SU-DHL-6 (cell line): ENCODE measurements around the gene ITPK1.

Source experiments
- EZH2phosphoT487 ChIP-seq: fragments of 200-600 bp; sonication (generic), shearing (Covaris generic); conservative IDR thresholded peaks from 2 replicates; pipeline ENCODE4 v1.6.1; 2018; ENCODE audit warnings: mild to moderate bottlenecking, antibody characterized with exemption, low read length, moderate library complexity, mixed read lengths
- TF ChIP-seq, protein P1 (sequence below): fragments of 200-600 bp; sonication (generic); IDR thresholded peaks from one replicate; pipeline ENCODE4 v1.5.1; 2017; ENCODE audit warnings: antibody characterized with exemption, mild to moderate bottlenecking, low read length, moderate library complexity; ENCODE audit not compliant: insufficient read depth, poor library complexity, severe bottlenecking

DNA sequence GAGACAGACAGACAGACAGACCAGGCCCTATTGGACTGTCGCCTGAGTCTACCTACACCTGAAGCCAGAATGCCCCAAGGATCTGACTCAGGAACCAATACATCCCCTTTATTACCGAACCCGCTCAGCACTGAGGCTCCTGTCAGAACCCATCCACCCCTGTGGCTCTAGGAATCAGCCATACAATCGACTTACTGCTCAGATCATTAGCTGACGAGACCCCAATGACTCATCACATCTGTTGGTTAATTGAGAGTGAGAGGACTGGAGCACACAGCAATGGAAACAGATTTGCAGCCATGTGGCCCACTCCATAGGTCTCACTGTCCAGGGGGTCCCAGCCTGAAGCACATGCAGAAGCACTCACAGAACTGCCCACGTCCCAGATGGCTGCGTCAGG lies 15.2 kb downstream of the ITPK1 start:
- TF ChIP-seq, protein P1, sequence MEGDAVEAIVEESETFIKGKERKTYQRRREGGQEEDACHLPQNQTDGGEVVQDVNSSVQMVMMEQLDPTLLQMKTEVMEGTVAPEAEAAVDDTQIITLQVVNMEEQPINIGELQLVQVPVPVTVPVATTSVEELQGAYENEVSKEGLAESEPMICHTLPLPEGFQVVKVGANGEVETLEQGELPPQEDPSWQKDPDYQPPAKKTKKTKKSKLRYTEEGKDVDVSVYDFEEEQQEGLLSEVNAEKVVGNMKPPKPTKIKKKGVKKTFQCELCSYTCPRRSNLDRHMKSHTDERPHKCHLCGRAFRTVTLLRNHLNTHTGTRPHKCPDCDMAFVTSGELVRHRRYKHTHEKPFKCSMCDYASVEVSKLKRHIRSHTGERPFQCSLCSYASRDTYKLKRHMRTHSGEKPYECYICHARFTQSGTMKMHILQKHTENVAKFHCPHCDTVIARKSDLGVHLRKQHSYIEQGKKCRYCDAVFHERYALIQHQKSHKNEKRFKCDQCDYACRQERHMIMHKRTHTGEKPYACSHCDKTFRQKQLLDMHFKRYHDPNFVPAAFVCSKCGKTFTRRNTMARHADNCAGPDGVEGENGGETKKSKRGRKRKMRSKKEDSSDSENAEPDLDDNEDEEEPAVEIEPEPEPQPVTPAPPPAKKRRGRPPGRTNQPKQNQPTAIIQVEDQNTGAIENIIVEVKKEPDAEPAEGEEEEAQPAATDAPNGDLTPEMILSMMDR: no peak
- TF ChIP-seq EZH2phosphoT487: no peak
